Spleen (tissue), 11 donors: Measurements from ENCODE around the gene NRXN3. TPM values are rescaled to one million over a fixed set of nuclear protein-coding genes. Genes with fewer than 3 reads are reported as not detected.

Experiments used
- DNase-seq: peaks from one replicate; pipeline ENCODE4 v3.0.0-alpha.2; 2020
- H3K27ac ChIP-seq, 8 donors: fragments of 200-600 bp; sonication (generic) in 7 of 8; 1 replicate in 4 of 8; 2 replicates in 4 of 8; pipeline versions ENCODE4 v1.5.0 to v1.8.0; 2016 to 2021; ENCODE audit warnings: inconsistent platforms in 4 of 8, mild to moderate bottlenecking in 4 of 8, moderate library complexity in 1 of 8
- H3K27me3 ChIP-seq, 7 donors: fragments of 200-600 bp; sonication (generic) in 6 of 7; replicated peaks in 1 of 7; 1 replicate in 4 of 7; 2 replicates in 3 of 7; pipeline versions ENCODE4 v1.5.0 to v1.8.0; 2016 to 2021; ENCODE audit warnings: inconsistent platforms in 3 of 7, mild to moderate bottlenecking in 1 of 7
- H3K36me3 ChIP-seq, 6 donors: fragments of 200-600 bp; sonication (generic) in 5 of 6; 1 replicate in 4 of 6; 2 replicates in 2 of 6; pipeline versions ENCODE4 v1.5.0 to v1.8.0; 2016 to 2021; ENCODE audit warnings: inconsistent platforms in 2 of 6
- H3K4me1 ChIP-seq, 6 donors: fragments of 200-600 bp; sonication (generic) in 5 of 6; 1 replicate in 3 of 6; 2 replicates in 3 of 6; pipeline versions ENCODE4 v1.5.0 to v1.8.0; 2016 to 2021; ENCODE audit warnings: inconsistent platforms in 3 of 6
- H3K4me3 ChIP-seq, 8 donors: fragments of 200-600 bp; sonication (generic) in 7 of 8; 1 replicate in 4 of 8; 2 replicates in 4 of 8; pipeline versions ENCODE4 v1.5.0 to v1.8.0; 2016 to 2021; ENCODE audit warnings: inconsistent platforms in 4 of 8, mild to moderate bottlenecking in 4 of 8, moderate library complexity in 2 of 8
- H3K9me3 ChIP-seq, 8 donors: fragments of 200-600 bp; sonication (generic) in 7 of 8; 1 replicate in 4 of 8; 2 replicates in 4 of 8; pipeline versions ENCODE4 v1.5.0 to v1.8.0; 2016 to 2021; ENCODE audit warnings: inconsistent platforms in 4 of 8
- POLR2A ChIP-seq, 3 donors: fragments of 450-650 bp; IDR thresholded peaks; one replicate each; pipeline ENCODE4 v1.5.1; 2017; ENCODE audit warnings: antibody characterized with exemption in 3 of 3, mild to moderate bottlenecking in 1 of 3
- POLR2AphosphoS5 ChIP-seq, 3 donors: sonication (generic); formaldehyde crosslinking; IDR thresholded peaks; one replicate each; pipeline ENCODE4 v1.5.1; 2017; ENCODE audit warnings: antibody characterized with exemption in 3 of 3
- WGBS, 5 donors: extraction: QIAGEN DNeasy Blood & Tissue Kit in 3 of 5; methylation state at CpG; one replicate each; pipeline versions ENCODE4 v1.1.5 to v1.1.7; 2013 to 2018; 5-methylcytosine and 5-hydroxymethylcytosine counted together
- intact Hi-C: fragments of 100-400 bp; cut with DNase I; formaldehyde crosslinking; loops from one replicate; pipeline ENCODE4 v1.15.0; 2023; ENCODE audit warnings: low total_unique reads
- polyA plus RNA-seq, 3 donors: library from polyadenylated mRNA; stranded (reverse); fragments of 200-250 nt; gene quantifications; one replicate each; pipeline ENCODE4 v1.2.1, GENCODE V29; 2013
- total RNA-seq, 7 donors: library from RNA; depleted of rRNA in 3 of 7; stranded (reverse); fragments of >200 nt in 3 of 7; fragmentation: NEBNext Ultra II Directional in 4 of 7; extraction: Animal tissue kit (Norgen Biotek cat#: 25700) in 4 of 7; gene quantifications; one replicate each; pipeline versions ENCODE4 v1.1.0 to v1.2.1, GENCODE V29; 2016 to 2021
- TF ChIP-seq, protein P1 (sequence below), 11 experiments: fragments of 200-600 bp in 7 of 11; fragments of 450-650 bp in 4 of 11; sonication (generic) in 4 of 11; IDR thresholded peaks in 8 of 11; conservative IDR thresholded peaks in 3 of 11; 1 replicate in 7 of 11; 2 replicates in 4 of 11; pipeline versions ENCODE4 v1.4.0 to v1.8.0; 2016 to 2021; ENCODE audit warnings: antibody characterized with exemption in 11 of 11, inconsistent platforms in 4 of 11, mild to moderate bottlenecking in 1 of 11
- donor health status: healthy with polysubstance abuse.
- donor health status: DM: no; HTN: no; CAD: no; lungs with moderate emphysema.
- donor health status: DM: no; HTN: no; CAD: no.
- donor health status: Bipolar disorder and iron deficiency.
- donor health status: healthy.
- donor health status: DM: no; HTN: no; CAD: no.
- donor health status: DM: yes; HTN: yes; CAD: no.

NRXN3 gene
- total and polyA plus RNA-seq, 10 donors, result 0.21 to 11.5 (median 1.6) TPM

- no peak for DNase-seq
- 68 to 77% (median 72%) methylated on average over 3 of the region's 3 CpGs for WGBS, 5 donors
- intact Hi-C loops, result no loop called here
Measured at GRCh38 chr14:79201564-79202207, 1031.5 kb downstream of the NRXN3 start.

GRCh38 chr14:79204591-79204990, 1034.4 kb downstream of the NRXN3 start:
- no peaks in the 10 kb centered on the region for H3K36me3 ChIP-seq
- intact Hi-C loops, result no loop called here

More at GRCh38 chr14:79201564-79202207, 1031.5 kb downstream of the NRXN3 start:
- Histone ChIP-seq H3K27ac (no peak overlapping the region), H3K27me3 (no peaks in the 10 kb centered on the region), H3K36me3 (no peaks in the 10 kb centered on the region), H3K9me3 (peaks cover 0 to 5% (median 0%) of the 10 kb centered on the region in 8 donors), H3K4me1 (no peaks in the 10 kb centered on the region), H3K4me3 (no peak overlapping the region)
- TF ChIP-seq, protein P1, sequence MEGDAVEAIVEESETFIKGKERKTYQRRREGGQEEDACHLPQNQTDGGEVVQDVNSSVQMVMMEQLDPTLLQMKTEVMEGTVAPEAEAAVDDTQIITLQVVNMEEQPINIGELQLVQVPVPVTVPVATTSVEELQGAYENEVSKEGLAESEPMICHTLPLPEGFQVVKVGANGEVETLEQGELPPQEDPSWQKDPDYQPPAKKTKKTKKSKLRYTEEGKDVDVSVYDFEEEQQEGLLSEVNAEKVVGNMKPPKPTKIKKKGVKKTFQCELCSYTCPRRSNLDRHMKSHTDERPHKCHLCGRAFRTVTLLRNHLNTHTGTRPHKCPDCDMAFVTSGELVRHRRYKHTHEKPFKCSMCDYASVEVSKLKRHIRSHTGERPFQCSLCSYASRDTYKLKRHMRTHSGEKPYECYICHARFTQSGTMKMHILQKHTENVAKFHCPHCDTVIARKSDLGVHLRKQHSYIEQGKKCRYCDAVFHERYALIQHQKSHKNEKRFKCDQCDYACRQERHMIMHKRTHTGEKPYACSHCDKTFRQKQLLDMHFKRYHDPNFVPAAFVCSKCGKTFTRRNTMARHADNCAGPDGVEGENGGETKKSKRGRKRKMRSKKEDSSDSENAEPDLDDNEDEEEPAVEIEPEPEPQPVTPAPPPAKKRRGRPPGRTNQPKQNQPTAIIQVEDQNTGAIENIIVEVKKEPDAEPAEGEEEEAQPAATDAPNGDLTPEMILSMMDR (IDR thresholded peaks at IDR 0.05 in 8 of 11, conservative IDR thresholded peaks at IDR 0.05 in 3 of 11), result no peak
- TF ChIP-seq POLR2A (IDR thresholded peaks at IDR 0.05) (no peak), POLR2AphosphoS5 (IDR thresholded peaks at IDR 0.05) (no peak)

DNA sequence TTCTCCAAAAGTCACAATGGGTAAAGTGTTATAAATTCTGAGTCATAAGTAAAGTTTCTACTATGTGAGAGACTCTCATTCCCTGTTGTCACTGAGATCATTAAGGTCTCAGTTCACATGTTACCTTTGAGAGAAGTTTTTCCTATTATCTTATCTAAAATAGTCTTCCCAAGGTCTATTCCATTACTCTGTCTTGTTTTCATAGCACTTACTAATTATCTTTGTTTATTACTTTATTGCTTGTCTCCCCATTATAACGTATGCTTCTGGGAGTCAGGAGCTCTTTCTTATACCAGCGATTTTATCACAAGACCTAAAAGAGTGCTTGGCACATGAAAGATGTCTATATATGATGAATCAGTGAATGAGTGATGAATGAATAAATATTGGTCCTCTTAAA, 1039.2 kb downstream of the NRXN3 start:
- no peak for DNase-seq
- 60 to 74% (median 67%) methylated on average over 2 of the region's 2 CpGs for WGBS, 5 donors
- no peaks in the 10 kb centered on the region for H3K27me3 ChIP-seq
- intact Hi-C loops, result no loop called here
- no peaks in the 10 kb centered on the region for H3K36me3 ChIP-seq
- no peak overlapping the region for H3K4me3 ChIP-seq
- no peak overlapping the region for H3K27ac ChIP-seq
- no peaks in the 10 kb centered on the region for H3K4me1 ChIP-seq
- H3K9me3 ChIP-seq, result no peaks in the 10 kb centered on the region
- TF ChIP-seq POLR2AphosphoS5 (IDR thresholded peaks at IDR 0.05), result no peak
- no peak for TF ChIP-seq POLR2A (IDR thresholded peaks at IDR 0.05)
- TF ChIP-seq, protein P1 (IDR thresholded peaks at IDR 0.05 in 8 of 11, conservative IDR thresholded peaks at IDR 0.05 in 3 of 11), result no peak

More at GRCh38 chr14:79204591-79204990, 1034.4 kb downstream of the NRXN3 start:
- Histone ChIP-seq H3K27ac (no peak overlapping the region), H3K27me3 (no peaks in the 10 kb centered on the region), H3K4me3 (no peak overlapping the region), H3K4me1 (no peaks in the 10 kb centered on the region), H3K9me3 (no peaks in the 10 kb centered on the region)
- TF ChIP-seq, protein P1 (IDR thresholded peaks at IDR 0.05 in 8 of 11, conservative IDR thresholded peaks at IDR 0.05 in 3 of 11), result no peak
- TF ChIP-seq POLR2A (IDR thresholded peaks at IDR 0.05) (no peak), POLR2AphosphoS5 (IDR thresholded peaks at IDR 0.05) (no peak)
- no peak for DNase-seq

DNA sequence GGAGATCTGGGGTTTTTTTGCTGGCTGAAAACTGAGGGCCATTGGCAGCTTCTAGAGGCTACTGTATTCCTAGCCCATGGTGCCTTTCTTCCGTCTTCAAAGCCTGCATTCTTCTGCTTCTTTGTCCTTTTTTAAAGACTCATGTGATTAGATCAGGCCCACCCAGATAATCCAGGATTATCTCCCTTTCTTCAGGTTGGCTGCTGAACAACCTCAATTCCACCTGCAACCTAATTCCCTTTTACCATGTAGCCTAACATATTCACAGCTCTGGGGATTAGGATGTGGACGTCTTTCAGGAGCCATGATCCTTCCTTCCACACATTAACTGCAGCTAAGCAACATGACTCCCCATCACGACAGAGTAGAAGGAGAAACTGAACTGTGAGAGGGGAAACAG, 1055.6 kb downstream of the NRXN3 start:
- H3K4me3 ChIP-seq, result no peak overlapping the region
- intact Hi-C loops, result no loop called here
- no peaks in the 10 kb centered on the region for H3K4me1 ChIP-seq
- peaks cover 0 to 16% (median 13%) of the 10 kb centered on the region in 8 donors for H3K9me3 ChIP-seq
- no peaks in the 10 kb centered on the region for H3K27me3 ChIP-seq
- 53 to 85% (median 66%) methylated on average over 3 of the region's 3 CpGs for WGBS, 5 donors
- H3K36me3 ChIP-seq, result no peaks in the 10 kb centered on the region
- TF ChIP-seq, protein P1 (IDR thresholded peaks at IDR 0.05 in 8 of 11, conservative IDR thresholded peaks at IDR 0.05 in 3 of 11), result no peak
- TF ChIP-seq POLR2AphosphoS5 (IDR thresholded peaks at IDR 0.05) (no peak), POLR2A (IDR thresholded peaks at IDR 0.05) (no peak)
- no peak overlapping the region for H3K27ac ChIP-seq
- no peak for DNase-seq
